Measurements from ENCODE around the gene PSD.

The PSD gene

GRCh38 chr10:102393411-102394078 lies 25.0 kb downstream of the PSD start:
- no peak for DNase-seq (ENCODE audit: low read depth in 2 of 2, low spot score in 1 of 2)

GRCh38 chr10:102392306-102392705 lies 26.3 kb downstream of the PSD start:
- DNase-seq (ENCODE audit: low read depth in 2 of 2, low spot score in 1 of 2) = no peak

- DNase-seq (ENCODE audit: low read depth in 2 of 2, low spot score in 1 of 2) = no peak
Measured at GRCh38 chr10:102389894-102390293, 28.7 kb downstream of the PSD start.

GRCh38 chr10:102384606-102385429 lies 33.8 kb downstream of the PSD start:
- no peak for DNase-seq (ENCODE audit: low read depth in 2 of 2, low spot score in 1 of 2)

- no peak for DNase-seq (ENCODE audit: low read depth in 2 of 2, low spot score in 1 of 2)
Measured at GRCh38 chr10:102384053-102384452, 34.5 kb downstream of the PSD start.

- DNase-seq (ENCODE audit: low read depth in 2 of 2, low spot score in 1 of 2) = no peak
Measured at GRCh38 chr10:102382871-102383270, 35.7 kb downstream of the PSD start.

GRCh38 chr10:102381983-102382382 lies 36.6 kb downstream of the PSD start:
- DNase-seq (ENCODE audit: low read depth in 2 of 2, low spot score in 1 of 2) = no peak

GRCh38 chr10:102379383-102379782 lies 39.2 kb downstream of the PSD start:
- no peak for DNase-seq (ENCODE audit: low read depth in 2 of 2, low spot score in 1 of 2)

GRCh38 chr10:102376901-102377300 lies 41.7 kb downstream of the PSD start:
- DNase-seq (ENCODE audit: low read depth in 2 of 2, low spot score in 1 of 2) = no peak

GRCh38 chr10:102375867-102376266 lies 42.7 kb downstream of the PSD start:
- DNase-seq (ENCODE audit: low read depth in 2 of 2, low spot score in 1 of 2) = no peak

- no peak for DNase-seq (ENCODE audit: low read depth in 2 of 2, low spot score in 1 of 2)
Measured at GRCh38 chr10:102375250-102375649, 43.3 kb downstream of the PSD start.

- no peak for DNase-seq (ENCODE audit: low read depth in 2 of 2, low spot score in 1 of 2)
Measured at GRCh38 chr10:102371295-102371694, 47.3 kb downstream of the PSD start.

- no peak for DNase-seq (ENCODE audit: low read depth in 2 of 2, low spot score in 1 of 2)
Measured at GRCh38 chr10:102368077-102368476, 50.5 kb downstream of the PSD start.

GRCh38 chr10:102367441-102367840 lies 51.1 kb downstream of the PSD start:
- no peak for DNase-seq (ENCODE audit: low read depth in 2 of 2, low spot score in 1 of 2)

GRCh38 chr10:102358712-102359382 lies 59.7 kb downstream of the PSD start:
- DNase-seq (ENCODE audit: low read depth in 2 of 2, low spot score in 1 of 2) = no peak

- DNase-seq (ENCODE audit: low read depth in 2 of 2, low spot score in 1 of 2) = no peak
Measured at GRCh38 chr10:102354451-102354850, 64.1 kb downstream of the PSD start.

All from stimulated activated CD8-positive, alpha-beta memory T cell treated with anti-CD3 and anti-CD28 coated beads, Interleukin-4, amount 100 ng/mL, for 4 hours (primary cell).